ENCODE results near the gene TMEM151B.

The TMEM151B gene

DNA sequence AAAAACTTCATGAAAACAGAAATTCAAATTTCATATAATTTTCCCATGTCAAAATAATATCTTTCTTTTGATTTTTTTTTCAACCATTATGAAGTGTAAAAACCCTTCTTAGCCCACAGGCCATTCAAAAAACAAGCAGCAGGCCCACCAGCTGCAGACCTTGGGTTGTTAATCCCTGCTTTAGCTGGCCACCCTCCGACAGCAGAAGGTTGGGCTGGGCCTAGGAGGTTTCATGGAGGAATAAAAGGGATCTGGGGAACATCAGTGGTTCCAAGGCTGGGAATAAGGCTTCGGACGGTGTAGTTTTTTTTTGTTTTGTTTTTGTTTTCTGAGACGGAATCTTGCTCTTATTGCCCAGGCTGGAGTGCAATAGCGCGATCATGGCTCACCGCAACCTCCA, 26.9 kb upstream of the TMEM151B start:
- TF ChIP-seq TAF1 (IDR thresholded peaks at IDR 0.05; ENCODE audit: low read depth) = no peak
- no peak for TF ChIP-seq YY1 (IDR thresholded peaks at IDR 0.05; ENCODE audit: low read depth)
- no peak for TF ChIP-seq TEAD4 (IDR thresholded peaks at IDR 0.05)
- no peak for TF ChIP-seq RAD21 (IDR thresholded peaks at IDR 0.05; ENCODE audit: low read depth)
- TF ChIP-seq, protein P1, sequence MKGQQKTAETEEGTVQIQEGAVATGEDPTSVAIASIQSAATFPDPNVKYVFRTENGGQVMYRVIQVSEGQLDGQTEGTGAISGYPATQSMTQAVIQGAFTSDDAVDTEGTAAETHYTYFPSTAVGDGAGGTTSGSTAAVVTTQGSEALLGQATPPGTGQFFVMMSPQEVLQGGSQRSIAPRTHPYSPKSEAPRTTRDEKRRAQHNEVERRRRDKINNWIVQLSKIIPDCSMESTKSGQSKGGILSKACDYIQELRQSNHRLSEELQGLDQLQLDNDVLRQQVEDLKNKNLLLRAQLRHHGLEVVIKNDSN (IDR thresholded peaks at IDR 0.05) = no peak
- no peak for TF ChIP-seq ZBTB7A (IDR thresholded peaks at IDR 0.05; ENCODE audit: low read depth)
- no peak for TF ChIP-seq EP300 (IDR thresholded peaks at IDR 0.05; ENCODE audit: borderline replicate concordance)
- TF ChIP-seq, protein P2, sequence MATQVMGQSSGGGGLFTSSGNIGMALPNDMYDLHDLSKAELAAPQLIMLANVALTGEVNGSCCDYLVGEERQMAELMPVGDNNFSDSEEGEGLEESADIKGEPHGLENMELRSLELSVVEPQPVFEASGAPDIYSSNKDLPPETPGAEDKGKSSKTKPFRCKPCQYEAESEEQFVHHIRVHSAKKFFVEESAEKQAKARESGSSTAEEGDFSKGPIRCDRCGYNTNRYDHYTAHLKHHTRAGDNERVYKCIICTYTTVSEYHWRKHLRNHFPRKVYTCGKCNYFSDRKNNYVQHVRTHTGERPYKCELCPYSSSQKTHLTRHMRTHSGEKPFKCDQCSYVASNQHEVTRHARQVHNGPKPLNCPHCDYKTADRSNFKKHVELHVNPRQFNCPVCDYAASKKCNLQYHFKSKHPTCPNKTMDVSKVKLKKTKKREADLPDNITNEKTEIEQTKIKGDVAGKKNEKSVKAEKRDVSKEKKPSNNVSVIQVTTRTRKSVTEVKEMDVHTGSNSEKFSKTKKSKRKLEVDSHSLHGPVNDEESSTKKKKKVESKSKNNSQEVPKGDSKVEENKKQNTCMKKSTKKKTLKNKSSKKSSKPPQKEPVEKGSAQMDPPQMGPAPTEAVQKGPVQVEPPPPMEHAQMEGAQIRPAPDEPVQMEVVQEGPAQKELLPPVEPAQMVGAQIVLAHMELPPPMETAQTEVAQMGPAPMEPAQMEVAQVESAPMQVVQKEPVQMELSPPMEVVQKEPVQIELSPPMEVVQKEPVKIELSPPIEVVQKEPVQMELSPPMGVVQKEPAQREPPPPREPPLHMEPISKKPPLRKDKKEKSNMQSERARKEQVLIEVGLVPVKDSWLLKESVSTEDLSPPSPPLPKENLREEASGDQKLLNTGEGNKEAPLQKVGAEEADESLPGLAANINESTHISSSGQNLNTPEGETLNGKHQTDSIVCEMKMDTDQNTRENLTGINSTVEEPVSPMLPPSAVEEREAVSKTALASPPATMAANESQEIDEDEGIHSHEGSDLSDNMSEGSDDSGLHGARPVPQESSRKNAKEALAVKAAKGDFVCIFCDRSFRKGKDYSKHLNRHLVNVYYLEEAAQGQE (IDR thresholded peaks at IDR 0.05; ENCODE audit: low read depth) = no peak
- no peak for TF ChIP-seq EGR1 (IDR thresholded peaks at IDR 0.05)
- no peak for TF ChIP-seq CREB1 (IDR thresholded peaks at IDR 0.05; ENCODE audit: low read depth)
- TF ChIP-seq CEBPB (IDR thresholded peaks at IDR 0.05) = no peak
- no peak for TF ChIP-seq TCF12 (IDR thresholded peaks at IDR 0.05; ENCODE audit: low read depth)
- no peak for TF ChIP-seq FOXM1 (IDR thresholded peaks at IDR 0.05; ENCODE audit: borderline replicate concordance, low read depth)

DNA sequence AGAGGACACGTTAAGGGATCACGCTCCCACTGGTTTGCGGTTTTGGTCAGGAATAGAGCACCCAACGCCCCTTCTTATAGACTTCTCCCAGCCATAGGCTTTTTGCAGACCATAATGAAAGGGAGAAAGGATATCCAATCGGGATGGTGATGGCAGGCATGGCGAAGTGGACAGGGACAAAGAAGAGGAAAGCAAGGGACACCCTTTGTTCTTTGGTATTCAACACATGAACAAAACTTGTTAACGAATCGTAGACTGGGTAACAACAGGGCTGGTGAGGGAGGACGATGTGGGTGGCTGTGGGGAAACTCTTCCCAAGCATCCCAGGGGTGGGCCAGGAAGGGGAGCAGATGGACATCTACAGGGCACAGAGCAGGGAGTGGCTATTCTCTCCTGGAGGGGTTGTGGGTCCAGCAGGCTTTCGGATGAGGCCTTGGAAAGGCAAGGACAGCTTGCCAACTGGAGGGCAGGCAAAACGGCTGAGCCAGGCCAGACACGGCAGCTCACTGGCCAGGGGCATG, 24.8 kb upstream of the TMEM151B start:
- TF ChIP-seq CEBPB (IDR thresholded peaks at IDR 0.05) (no peak), EP300 (IDR thresholded peaks at IDR 0.05; ENCODE audit: borderline replicate concordance) (no peak), TEAD4 (IDR thresholded peaks at IDR 0.05) (no peak), CREB1 (IDR thresholded peaks at IDR 0.05; ENCODE audit: low read depth) (no peak), RAD21 (IDR thresholded peaks at IDR 0.05; ENCODE audit: low read depth) (no peak), TCF12 (IDR thresholded peaks at IDR 0.05; ENCODE audit: low read depth) (no peak), NFIC (IDR thresholded peaks at IDR 0.05) (no peak), YY1 (IDR thresholded peaks at IDR 0.05; ENCODE audit: low read depth) (no peak), TAF1 (IDR thresholded peaks at IDR 0.05; ENCODE audit: low read depth) (no peak), FOXM1 (IDR thresholded peaks at IDR 0.05; ENCODE audit: borderline replicate concordance, low read depth) (no peak), EGR1 (IDR thresholded peaks at IDR 0.05) (no peak), ZBTB7A (IDR thresholded peaks at IDR 0.05; ENCODE audit: low read depth) (no peak)
- TF ChIP-seq, protein P1 (IDR thresholded peaks at IDR 0.05) = no peak
- TF ChIP-seq, protein P2 (IDR thresholded peaks at IDR 0.05; ENCODE audit: low read depth) = no peak
- TF ChIP-seq, protein P3, sequence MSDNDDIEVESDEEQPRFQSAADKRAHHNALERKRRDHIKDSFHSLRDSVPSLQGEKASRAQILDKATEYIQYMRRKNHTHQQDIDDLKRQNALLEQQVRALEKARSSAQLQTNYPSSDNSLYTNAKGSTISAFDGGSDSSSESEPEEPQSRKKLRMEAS (IDR thresholded peaks at IDR 0.05) = no peak

DNA sequence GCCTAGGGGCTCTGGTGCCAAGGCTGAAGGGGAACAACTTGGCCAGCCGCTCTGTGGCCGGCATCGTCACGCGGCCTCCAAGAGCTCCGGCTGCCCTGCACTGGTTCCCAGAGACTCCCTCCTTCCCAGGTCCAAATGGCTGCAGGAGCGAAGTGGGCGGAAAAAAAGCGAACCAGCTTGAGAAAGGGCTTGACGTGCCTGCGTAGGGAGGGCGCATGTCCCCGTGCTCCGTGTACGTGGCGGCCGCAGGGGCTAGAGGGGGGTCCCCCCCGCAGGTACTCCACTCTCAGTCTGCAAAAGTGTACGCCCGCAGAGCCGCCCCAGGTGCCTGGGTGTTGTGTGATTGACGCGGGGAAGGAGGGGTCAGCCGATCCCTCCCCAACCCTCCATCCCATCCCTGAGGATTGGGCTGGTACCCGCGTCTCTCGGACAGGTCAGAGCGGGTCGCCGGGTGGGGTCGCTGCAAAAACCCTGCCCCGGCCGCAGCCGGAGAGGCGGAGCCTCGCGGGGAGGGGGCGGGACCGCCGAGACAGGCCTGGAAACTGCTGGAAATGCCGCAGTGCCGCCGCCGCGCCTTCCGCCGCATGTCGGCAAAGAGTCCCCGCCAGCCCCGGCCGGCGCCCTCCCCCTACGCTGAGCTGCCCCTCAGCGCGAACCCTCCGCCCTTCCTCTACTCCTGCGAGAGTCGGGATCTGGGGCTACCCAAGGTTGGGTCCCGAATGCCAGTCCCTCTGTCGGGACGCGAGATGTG, 24.2 kb upstream of the TMEM151B start:
- TF ChIP-seq, protein P1 (IDR thresholded peaks at IDR 0.05) = no peak; the same call in 1 of the 2 replicates
- TF ChIP-seq CEBPB (IDR thresholded peaks at IDR 0.05) (no peak), TCF12 (IDR thresholded peaks at IDR 0.05; ENCODE audit: low read depth) (0 out of 2 replicates have a peak, but pooled peaks have one; percentile 49), EP300 (IDR thresholded peaks at IDR 0.05; ENCODE audit: borderline replicate concordance) (peak; percentile 46; the same call in 1 of the 2 replicates), CREB1 (IDR thresholded peaks at IDR 0.05; ENCODE audit: low read depth) (no peak), TAF1 (IDR thresholded peaks at IDR 0.05; ENCODE audit: low read depth) (peak; percentile 62; the same call in 1 of the 2 replicates), EGR1 (IDR thresholded peaks at IDR 0.05) (no peak), NFIC (IDR thresholded peaks at IDR 0.05) (no peak), FOXM1 (IDR thresholded peaks at IDR 0.05; ENCODE audit: borderline replicate concordance, low read depth) (no peak), TEAD4 (IDR thresholded peaks at IDR 0.05) (peak; percentile 59), YY1 (IDR thresholded peaks at IDR 0.05; ENCODE audit: low read depth) (peak; percentile 41; the same call in 1 of the 2 replicates), RAD21 (IDR thresholded peaks at IDR 0.05; ENCODE audit: low read depth) (no peak), ZBTB7A (IDR thresholded peaks at IDR 0.05; ENCODE audit: low read depth) (peak; percentile 88; the same call in 1 of the 2 replicates)
- TF ChIP-seq, protein P2 (IDR thresholded peaks at IDR 0.05; ENCODE audit: low read depth) = no peak
- TF ChIP-seq, protein P3 (IDR thresholded peaks at IDR 0.05) = peak; percentile 64; the same call in 1 of the 2 replicates
